Lung (tissue), 12 donors: ENCODE results near the gene ETV6. TPM values are rescaled to one million over a fixed set of nuclear protein-coding genes. Genes with fewer than 3 reads are reported as not detected.

Experiments
- ATAC-seq: fragments of 200-7000 bp; cut with Tn5 transposase; one replicate; pipeline ENCODE4 v1.9.1; 2020; ENCODE audit warnings: moderate number of reproducible peaks; ENCODE audit not compliant: insufficient read depth, low FRiP score
- DNase-seq, 3 donors: peaks; one replicate each; pipeline ENCODE4 v3.0.0-alpha.2; 2013 to 2017
- H3K27ac ChIP-seq, 2 donors: one replicate each; pipeline ENCODE4 v1.5.1; 2013; ENCODE audit warnings: mild to moderate bottlenecking in 2 of 2, moderate library complexity in 2 of 2, control low read depth in 1 of 2, inconsistent platforms in 1 of 2, low read depth in 1 of 2, low read length in 1 of 2
- H3K27me3 ChIP-seq, 3 donors: one replicate each; pipeline ENCODE4 v1.5.1; 2013; ENCODE audit warnings: low read length in 2 of 3; ENCODE audit not compliant: control insufficient read depth in 3 of 3, insufficient read depth in 3 of 3
- H3K36me3 ChIP-seq, 4 donors: one replicate each; pipeline ENCODE4 v1.5.1; 2013; ENCODE audit warnings: low read length in 4 of 4, mild to moderate bottlenecking in 1 of 4, moderate library complexity in 1 of 4; ENCODE audit not compliant: control insufficient read depth in 4 of 4, insufficient read depth in 4 of 4
- H3K4me1 ChIP-seq, 5 donors: one replicate each; pipeline ENCODE4 v1.5.1; 2013; ENCODE audit warnings: low read length in 5 of 5, mild to moderate bottlenecking in 2 of 5, moderate library complexity in 1 of 5; ENCODE audit not compliant: control insufficient read depth in 5 of 5, insufficient read depth in 5 of 5
- H3K4me3 ChIP-seq: one replicate; pipeline ENCODE4 v1.5.1; 2013; ENCODE audit warnings: mild to moderate bottlenecking, control low read depth, moderate library complexity
- H3K9ac ChIP-seq, 2 donors: one replicate each; pipeline ENCODE4 v1.5.1; 2013; ENCODE audit warnings: low read length in 2 of 2, control low read depth in 1 of 2; ENCODE audit not compliant: insufficient read depth in 1 of 2
- H3K9me3 ChIP-seq, 4 donors: one replicate each; pipeline ENCODE4 v1.5.1; 2013; ENCODE audit warnings: low read length in 3 of 4, mild to moderate bottlenecking in 1 of 4, moderate library complexity in 1 of 4; ENCODE audit not compliant: control insufficient read depth in 4 of 4, insufficient read depth in 3 of 4
- CTCF ChIP-seq: IDR thresholded peaks from 2 replicates; pipeline ENCODE4 v1.5.1; 2012; ENCODE audit warnings: mild to moderate bottlenecking; ENCODE audit errors: control extremely low read depth, extremely low read depth
- WGBS, 2 donors: extraction: QIAGEN DNeasy Blood & Tissue Kit; methylation state at CpG; one replicate each; pipeline ENCODE4 v1.1.7; 2013; 5-methylcytosine and 5-hydroxymethylcytosine counted together
- polyA plus RNA-seq, 2 donors: library from polyadenylated mRNA; stranded (reverse); fragments of 200-250 nt; gene quantifications; one replicate each; pipeline ENCODE4 v1.2.1, GENCODE V29; 2013
- total RNA-seq, 2 donors: library from RNA; depleted of rRNA in 1 of 2; stranded (reverse); fragments of >200 nt in 1 of 2; gene quantifications; one replicate each; pipeline ENCODE4 v1.2.1, GENCODE V29; 2014 to 2021
- donor health status: control.
- donor health status: control.
- donor health status: Bipolar disorder and iron deficiency.
- donor health status: healthy.
- donor health status: DM: yes; HTN: yes; CAD: no.

Gene ETV6
- total and polyA plus RNA-seq, 4 donors = 8.6 to 45.7 (median 13.6) TPM

- Histone ChIP-seq H3K9me3 (peaks cover 0 to 7% (median 2%) of the 10 kb centered on the region in 4 donors), H3K27me3 (no peaks in the 10 kb centered on the region), H3K4me1 (no peaks in the 10 kb centered on the region), H3K4me3 (no peak overlapping the region), H3K36me3 (no peaks in the 10 kb centered on the region), H3K9ac (no peak overlapping the region), H3K27ac (no peak overlapping the region)
- 94 to 98% methylated on average over 3 of the region's 3 CpGs for WGBS, 2 donors
- ATAC-seq = no peak
- DNase-seq = no peak
- TF ChIP-seq CTCF = no peak
Observed at GRCh38 chr12:11638315-11638916, 11.1 kb upstream of the ETV6 start.

GRCh38 chr12:11639454-11639853 lies 10.0 kb upstream of the ETV6 start:
- H3K4me1 ChIP-seq = no peaks in the 10 kb centered on the region
- DNase-seq (no peak), ATAC-seq (no peak)
- H3K9ac ChIP-seq = no peak overlapping the region
- H3K27me3 ChIP-seq = no peaks in the 10 kb centered on the region
- H3K27ac ChIP-seq = no peak overlapping the region
- 94 to 95% methylated on average over 5 of the region's 5 CpGs for WGBS, 2 donors
- no peaks in the 10 kb centered on the region for H3K36me3 ChIP-seq
- peaks cover 0 to 7% (median 2%) of the 10 kb centered on the region in 4 donors for H3K9me3 ChIP-seq
- no peak for TF ChIP-seq CTCF
- H3K4me3 ChIP-seq = no peak overlapping the region

- Histone ChIP-seq H3K9me3 (no peaks in the 10 kb centered on the region), H3K27me3 (no peaks in the 10 kb centered on the region), H3K36me3 (no peaks in the 10 kb centered on the region), H3K4me1 (no peaks in the 10 kb centered on the region), H3K4me3 (no peak overlapping the region), H3K27ac (no peak overlapping the region), H3K9ac (no peak overlapping the region)
- DNase-seq (no peak), ATAC-seq (no peak)
- WGBS, 2 donors = 76 to 82% methylated on average over 2 of the region's 2 CpGs
- TF ChIP-seq CTCF = no peak
Observed at GRCh38 chr12:11641522-11641921, 8.0 kb upstream of the ETV6 start.

GRCh38 chr12:11642785-11643184 lies 6.7 kb upstream of the ETV6 start:
- no peak for DNase-seq
- no peak overlapping the region for H3K9ac ChIP-seq
- WGBS, 2 donors = 85 to 100% methylated on average over 1 of the region's 1 CpG
- H3K9me3 ChIP-seq = no peaks in the 10 kb centered on the region
- ATAC-seq = no peak
- no peaks in the 10 kb centered on the region for H3K36me3 ChIP-seq
- no peaks in the 10 kb centered on the region for H3K4me1 ChIP-seq
- no peak overlapping the region for H3K27ac ChIP-seq
- H3K4me3 ChIP-seq = no peak overlapping the region
- TF ChIP-seq CTCF = no peak
- no peaks in the 10 kb centered on the region for H3K27me3 ChIP-seq
